Stimulated activated naive CD8-positive, alpha-beta T cell treated with anti-CD3 and anti-CD28 coated beads, Interleukin-15, Interleukin-2, amounts not matched to agents 100 U/mL and 50 U/mL, for 24 hours (primary cell): Measurements from ENCODE around the gene SLC26A2.

Experiments used
- ATAC-seq: fragments of 150-1000 bp; cut with Tn5 transposase; one replicate; pipeline ENCODE4 v1.10.0; 2021
- DNase-seq: peaks from one replicate; pipeline ENCODE4 v3.0.0; 2021

The SLC26A2 gene

DNA sequence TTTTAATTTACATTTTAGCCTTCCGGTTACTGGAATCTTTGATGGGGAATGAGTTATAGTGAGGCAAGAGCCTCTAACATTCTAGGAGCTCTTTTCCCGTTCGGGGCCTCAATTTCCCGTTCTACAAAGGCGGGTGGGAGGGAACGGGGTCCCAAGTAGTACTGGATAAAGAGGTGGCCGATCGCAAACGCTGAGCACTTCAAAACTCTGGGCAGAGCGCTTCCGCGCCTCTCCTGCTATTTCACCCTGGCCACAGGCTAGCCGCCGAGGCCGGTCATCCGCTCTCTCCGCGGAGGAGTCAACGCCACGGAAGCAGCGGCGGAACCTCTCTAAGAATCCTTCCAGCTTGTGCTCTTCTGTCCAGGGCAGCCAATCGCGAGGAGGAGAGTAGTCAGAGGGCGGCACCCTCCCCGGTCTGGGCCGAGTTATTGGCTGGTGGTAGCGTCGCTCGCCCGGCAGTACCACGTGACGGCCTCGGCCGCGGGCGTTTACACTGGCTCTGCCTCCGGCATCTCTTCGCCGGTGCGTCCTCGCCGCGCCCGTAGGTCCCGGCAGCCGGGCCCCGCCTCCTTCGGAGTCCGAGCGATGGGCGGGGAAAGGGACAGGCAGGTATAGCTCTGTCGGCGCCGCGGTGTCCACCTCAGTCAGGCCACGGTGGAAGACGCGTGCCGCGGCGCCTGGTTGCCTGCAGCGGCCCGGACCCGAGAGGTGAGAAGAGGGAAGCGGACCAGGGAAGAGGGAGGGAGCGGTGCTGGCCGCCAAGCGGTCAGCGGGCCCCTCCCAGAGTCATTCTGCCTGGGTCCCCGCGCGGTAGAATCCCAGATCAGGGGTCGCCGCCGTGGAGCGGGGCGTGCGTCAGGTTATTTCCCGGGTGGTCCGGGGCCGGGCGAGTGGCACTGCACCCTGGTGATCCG, at the start of gene SLC26A2:
SLC26A2 (plus strand) TSS at position 487 of the 914 bp plus-strand sequence. CDS start 16,895 bp downstream, outside the sequence.
- DNase-seq (peak; percentile 93), ATAC-seq (peak; percentile 99)

DNA sequence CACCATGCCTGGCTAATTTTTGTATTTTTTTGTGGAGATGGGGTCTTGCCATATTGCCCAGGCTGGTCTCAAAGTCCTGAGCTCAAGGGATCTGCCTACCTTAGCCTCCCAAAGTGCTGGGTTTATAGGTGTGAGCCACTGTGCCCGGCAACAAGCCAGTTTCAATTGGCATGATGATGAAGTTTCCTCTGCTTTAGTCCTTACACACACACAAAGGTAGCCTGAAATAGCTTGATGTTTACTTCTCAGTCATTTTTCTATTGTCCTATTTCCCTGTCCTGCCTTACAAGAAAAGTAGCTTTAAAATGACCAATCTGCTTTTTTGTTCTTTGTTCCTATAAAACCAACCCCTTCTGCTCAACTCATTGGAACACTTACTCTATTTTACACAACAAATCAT, 49.5 kb upstream of the SLC26A2 start:
- DNase-seq (no peak), ATAC-seq (no peak)

DNA sequence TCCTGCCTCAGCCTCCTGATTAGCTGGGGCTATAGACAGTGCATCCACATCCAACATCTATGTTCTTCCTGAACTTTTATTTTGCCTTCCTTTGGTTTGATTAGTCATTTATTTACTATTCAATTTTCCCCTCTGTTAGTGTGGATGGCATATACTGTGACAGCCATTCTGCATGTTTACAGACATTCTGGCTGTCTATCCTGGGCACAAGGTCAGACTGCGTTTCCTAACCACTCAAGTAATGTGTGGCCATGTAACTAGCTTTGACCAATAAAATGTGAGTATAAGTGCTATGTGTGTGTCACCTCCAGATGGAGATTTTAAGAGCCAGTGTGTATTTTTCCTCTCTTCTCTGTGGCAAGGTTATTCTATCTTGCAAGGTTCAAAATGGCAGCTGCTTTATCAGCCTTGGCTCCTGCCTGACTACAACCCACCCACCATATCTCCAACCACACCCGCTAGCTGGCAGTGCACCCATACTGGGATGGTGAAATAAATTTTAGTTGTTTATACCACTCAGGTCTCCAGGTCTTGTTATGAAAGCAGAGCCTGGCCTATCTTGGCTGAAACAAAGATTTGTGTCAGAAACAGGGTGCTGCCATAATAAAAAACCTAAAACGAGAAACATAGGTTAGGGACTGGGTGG, 48.2 kb upstream of the SLC26A2 start:
- ATAC-seq (no peak), DNase-seq (no peak)

DNA sequence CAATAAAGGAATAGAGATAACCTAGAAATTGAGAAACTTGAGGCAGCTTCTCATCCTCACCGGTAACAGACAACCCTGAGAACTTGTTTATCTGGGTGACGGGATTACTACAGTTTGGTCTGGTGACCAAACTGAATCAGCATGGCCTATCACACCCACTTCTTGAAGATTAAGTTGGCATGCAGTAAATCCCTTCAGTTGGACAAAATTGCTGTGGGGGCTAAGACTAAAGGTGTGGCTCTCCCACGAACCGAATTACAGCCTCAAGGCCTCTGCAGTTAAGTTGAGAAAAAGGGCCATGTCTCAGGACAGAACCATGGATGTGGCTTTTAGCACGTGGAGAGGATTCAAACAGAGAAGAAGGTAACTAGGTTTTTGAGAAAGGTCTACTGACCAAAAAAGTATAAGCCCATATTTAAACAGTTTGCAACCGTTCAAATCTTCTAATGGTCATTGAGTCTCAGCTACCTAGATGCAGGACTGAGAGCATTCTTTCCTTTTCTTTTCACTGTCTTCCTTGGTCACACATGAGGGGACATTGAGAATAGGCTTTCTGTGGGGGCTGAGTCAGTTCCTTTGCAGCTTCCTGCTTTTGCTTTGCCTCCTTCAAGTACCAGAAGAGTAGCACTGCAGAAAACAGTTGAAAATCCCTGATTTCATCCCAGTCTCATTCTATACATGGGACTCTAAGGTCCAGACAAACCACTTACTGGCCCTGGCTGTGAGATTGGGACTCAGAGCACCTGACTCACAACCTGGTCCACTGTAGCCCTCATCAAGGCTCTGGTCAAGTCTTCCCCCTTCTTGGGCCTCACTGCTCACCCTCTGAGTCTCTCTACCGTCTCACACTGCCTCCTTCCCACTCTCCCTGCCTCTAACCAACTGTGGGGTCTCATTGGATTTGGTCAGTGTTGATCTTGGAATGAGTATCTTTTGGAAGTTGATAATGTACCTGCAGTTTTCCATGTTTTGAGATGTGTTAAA, 46.8 kb upstream of the SLC26A2 start:
- DNase-seq (no peak), ATAC-seq (no peak)

DNA sequence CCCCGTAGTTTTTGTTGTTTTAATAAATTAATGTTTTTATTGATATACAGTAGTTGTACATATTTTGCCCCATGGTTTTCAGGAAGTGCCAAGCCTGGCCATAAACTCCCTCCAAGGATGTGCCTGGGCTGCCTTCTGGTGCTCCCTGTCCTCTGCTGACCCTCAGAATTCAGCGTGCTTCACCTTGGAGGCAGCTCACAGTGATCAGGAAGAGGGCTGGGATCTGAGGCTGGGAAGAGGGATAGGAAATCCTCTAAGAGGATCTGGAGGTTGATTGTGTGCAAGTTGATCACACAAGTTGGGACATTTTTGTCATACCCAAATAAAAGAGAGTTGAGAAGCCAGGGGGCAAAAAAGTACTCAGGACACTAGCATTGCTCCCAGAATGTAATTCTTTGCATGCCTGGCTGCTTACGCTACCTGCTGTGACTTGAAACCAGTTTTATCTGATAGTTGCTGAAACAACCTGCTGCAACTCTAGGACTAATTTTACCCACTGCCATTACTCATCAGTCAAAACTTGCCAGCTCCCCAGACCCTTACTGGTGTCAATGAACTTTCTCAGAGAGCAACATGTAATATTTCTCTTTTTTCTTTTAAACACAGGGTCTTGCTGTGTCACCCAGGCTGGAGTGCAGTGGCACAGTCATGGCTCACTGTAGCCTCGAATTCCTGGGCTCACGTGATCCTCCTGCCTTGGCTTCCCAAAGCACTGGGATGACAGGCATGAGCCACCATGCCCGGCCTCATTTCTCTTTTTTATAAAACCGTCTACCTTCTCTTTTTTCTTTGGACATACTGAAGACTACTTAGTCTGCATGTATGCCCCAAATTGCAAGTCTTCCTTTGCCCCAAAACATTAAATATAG, 44.9 kb upstream of the SLC26A2 start:
- no peak for DNase-seq
- no peak for ATAC-seq

DNA sequence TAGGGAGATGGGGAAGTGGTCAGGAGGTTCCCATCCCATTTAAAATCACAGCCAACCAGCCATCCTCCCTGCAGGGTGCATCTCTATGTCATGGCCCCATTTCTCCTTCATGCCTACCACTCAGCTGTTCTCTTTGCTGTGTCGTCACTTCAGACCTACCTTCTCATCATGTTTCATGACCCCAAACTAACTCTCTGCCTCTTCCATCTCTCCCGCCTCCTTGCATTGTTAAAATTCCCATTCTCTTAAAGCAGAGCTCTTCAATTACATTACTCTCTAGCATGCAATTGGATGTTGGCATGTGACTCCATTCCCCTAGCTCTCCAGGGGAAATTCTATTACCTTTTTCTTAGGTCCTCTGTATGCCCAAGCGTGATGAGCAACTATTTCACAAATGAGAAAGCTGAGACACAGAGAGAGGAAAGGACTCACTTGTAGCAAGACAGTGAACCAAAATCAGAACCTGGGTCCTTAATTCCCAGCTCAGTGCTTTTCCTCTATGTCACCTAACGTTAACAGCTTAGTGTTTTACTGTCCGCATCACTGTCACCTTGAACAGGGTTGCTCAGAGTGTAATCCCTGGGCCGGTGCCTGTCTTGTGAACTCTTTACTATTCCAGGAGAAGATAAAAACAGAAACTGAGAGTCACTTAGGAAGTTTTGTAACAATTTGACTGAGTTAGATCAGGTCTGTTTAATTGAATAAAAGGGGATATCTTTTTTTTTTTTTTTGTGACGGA, 44.1 kb upstream of the SLC26A2 start:
- ATAC-seq (no peak), DNase-seq (no peak)

DNA sequence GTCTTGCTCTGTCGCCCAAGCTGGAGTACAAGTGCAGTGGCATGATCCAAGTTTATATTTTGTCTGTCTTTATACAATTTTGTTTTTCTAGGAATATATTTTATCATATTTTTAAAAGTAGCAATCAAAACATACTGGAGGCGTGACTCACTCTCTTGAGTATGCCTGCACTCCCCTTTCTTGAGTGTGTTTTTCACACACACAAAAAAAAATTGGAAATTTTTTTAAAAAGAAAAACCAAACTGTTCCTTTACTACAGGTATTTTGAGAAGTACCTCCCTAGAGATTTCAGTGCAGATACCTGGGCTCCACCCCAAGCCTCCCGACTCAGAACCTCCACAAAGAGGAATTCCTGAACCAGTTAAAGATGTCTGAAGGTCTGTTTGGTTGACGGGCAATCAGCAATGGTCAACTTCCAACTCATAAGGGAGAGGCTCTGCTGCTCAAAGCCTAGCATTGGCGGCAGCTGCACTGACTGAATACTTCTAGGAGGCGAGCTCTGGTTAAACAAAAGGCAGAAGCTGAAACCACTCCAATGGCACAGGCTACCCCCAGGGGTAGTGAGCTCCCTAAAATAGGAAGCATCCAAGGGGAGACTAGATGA, 43.4 kb upstream of the SLC26A2 start:
- DNase-seq, result no peak
- ATAC-seq, result no peak

DNA sequence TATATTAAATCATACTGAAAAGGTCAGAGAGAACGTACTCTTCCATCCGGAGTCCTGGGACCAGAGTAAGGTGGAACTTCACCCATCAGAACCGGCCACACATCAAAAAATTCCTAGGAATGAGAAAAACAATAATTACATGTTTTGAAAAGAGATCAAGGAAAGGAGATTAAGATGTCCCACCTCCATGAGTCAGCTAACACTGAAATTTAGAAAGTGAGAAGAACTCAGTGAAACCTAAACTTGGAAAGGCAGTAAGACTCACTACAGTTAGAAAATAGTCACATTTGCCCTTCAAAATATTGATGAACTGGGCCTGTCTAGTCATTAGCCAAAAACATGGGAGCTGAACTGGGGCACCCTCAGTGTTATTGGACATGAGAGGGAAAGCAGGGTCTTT, 39.0 kb upstream of the SLC26A2 start:
- DNase-seq (no peak), ATAC-seq (no peak)

DNA sequence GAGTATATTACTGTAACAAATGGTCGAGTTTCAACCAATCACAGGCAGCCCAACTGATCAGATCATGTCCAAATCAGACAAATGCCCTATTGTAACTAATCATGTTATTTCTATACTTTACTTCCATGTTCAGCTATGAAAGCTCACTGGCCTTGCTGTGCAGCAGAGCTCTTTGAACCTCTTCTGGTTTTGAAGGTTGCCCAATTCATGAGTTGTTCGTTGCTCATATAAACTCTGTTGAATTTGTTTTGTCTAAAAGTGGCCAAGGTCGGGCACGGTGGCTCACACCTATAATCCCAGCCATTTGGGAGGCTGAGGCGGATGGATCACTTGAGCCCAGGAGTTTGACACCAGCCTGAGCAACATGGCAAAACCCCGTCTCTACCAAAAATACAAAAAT, 37.6 kb upstream of the SLC26A2 start:
- no peak for ATAC-seq
- DNase-seq, result no peak

DNA sequence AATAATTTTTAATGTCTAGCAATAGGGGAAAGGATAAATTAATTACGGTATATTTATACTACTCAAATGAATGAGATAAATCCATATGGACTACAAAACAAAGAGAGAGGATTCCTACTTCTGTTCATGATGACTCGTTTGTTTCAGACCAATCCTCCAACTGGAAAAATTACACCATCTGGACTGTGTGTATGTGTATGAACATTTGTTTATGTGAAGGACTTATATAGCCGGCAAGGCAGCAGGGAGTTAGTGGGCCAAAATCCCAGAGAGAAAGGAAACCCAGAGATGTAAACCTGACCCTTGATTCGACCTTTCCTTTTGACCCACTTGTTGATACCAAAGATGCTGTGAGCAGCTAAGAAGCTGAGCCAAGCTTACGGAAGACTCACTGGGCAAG, 36.1 kb upstream of the SLC26A2 start:
- DNase-seq (no peak), ATAC-seq (no peak)

DNA sequence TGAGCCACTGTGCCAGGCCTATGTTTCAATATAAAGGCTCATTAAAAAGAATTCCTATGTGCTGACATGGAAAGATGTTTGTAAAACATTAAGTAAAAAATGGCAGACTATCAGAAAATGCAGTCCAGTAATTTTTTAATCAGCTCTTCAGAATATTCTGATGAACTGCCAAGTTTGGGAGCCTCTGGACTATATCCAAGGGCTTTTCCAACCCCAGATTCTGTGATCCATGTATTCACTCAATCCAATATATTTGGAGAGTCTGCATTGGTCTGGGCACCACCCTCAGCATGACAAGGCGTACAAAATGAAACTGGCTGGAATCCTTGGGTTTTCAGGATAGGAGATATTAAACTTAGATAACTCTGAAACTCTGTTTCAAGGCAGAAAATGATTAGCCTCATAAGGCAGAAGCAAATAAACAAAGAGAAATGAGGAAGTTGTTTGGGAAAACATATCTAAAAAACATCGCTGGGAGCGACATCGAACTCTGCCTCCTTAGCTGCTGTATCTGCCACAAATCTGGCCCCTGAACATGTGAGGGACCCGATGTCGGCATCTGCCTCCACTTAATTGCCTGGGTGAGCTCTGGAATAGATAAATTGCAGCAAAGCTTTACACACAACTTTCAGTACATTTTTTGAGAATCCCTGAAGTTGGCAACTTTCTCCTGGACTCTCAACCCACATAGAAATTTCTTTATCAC, 30.4 kb upstream of the SLC26A2 start:
- ATAC-seq, result no peak
- DNase-seq, result no peak

DNA sequence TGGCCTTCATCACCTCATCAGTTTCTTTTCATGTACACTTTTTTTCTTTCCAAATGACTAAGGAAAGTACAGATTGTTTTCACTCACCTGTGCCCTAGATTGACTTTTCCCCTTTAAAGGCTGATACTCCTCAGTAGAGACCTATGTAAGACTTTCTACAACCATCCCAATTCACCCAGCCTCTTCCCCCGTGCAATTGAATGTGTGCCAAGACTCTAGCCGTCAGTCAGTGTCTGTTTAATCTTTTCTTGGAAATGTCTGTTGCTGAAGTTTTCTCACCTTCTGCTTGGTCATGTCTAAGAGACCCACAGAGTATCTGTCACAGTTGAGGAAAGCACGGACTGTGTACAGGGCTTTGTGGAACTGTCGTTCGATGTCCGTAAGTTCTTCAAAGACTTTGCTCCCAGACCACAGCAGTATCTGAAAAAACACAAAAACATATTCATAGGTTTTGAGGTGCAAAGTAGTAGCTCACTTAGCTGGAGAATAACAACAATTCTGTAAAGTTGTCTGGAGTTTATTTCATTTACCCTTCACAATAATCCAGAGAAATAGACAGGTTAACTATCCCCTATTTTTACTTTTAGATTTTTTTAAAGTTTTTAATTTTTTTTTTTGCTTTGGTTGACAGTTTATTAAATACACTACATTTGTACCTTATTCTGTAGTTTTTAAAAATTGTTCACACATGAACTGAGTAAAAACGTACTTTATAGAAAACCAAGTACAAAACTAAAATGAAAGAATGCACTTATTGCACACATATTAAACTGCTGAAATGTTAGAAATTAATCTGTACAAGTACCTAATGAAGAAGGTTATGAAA, 29.6 kb upstream of the SLC26A2 start:
- ATAC-seq, result no peak
- no peak for DNase-seq

DNA sequence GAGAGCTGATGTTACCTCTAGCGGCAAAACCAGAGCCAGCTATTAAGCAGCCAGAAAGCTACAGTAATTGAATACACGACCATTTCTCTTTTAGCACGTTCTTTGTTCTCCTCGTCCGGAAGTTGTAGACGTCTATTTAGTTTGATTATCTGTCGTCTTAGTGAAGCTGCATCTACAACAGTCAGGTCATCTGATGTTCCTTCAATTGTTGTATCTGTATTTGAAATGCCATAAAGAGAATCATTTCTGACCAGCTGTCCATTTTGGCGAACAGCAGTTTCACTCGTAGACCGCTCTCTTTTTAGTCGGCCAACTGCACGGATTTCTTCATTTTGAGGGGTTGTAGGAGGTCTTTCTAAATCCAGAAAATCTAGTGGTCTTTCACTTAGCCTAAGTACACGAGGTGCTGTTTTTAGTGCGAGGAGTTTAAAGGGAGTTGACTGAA, 28.5 kb upstream of the SLC26A2 start:
- DNase-seq, result no peak
- ATAC-seq, result no peak

DNA sequence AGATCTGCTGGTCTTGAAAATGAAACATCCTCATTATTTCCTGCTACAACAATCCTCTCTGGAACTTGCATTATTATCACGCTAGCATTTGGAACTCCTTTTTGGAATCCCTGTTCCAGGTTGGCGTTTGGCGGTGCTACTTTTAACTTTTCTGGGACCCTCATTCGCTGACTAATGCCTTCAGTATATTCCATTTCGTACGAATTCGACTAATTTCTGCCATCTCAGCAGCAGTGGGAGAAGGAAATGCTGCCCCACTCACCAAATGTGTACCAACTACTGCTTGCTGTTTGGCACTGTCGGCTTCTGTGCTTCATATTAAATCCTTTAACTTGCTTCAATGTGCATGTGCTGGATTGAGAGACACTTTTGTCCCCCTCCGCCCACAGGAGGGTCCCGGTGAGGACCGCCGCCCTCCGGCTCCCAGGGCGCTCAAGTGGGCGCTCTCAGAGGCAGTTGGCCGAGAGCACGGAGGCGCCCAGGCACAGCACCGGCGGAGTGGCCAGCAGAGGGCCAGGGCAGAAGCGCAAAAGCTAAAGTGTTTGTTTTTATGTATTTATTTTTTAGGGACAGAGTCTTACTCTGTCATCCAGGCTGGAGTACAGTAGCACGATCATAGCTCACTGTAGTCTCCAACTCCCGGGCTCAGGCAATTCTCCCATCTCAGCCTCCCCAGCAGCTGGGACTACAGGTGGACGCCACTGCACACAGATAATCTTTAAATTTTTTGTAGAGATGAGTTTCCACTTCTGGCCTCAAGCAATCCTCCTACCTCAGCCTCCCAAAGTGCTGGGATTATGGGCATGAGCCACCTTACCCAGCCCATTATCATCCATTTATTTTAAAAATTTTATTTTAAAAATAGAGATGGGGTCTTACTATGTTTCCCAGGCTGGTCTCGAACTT, 27.9 kb upstream of the SLC26A2 start:
- DNase-seq (no peak), ATAC-seq (no peak)

DNA sequence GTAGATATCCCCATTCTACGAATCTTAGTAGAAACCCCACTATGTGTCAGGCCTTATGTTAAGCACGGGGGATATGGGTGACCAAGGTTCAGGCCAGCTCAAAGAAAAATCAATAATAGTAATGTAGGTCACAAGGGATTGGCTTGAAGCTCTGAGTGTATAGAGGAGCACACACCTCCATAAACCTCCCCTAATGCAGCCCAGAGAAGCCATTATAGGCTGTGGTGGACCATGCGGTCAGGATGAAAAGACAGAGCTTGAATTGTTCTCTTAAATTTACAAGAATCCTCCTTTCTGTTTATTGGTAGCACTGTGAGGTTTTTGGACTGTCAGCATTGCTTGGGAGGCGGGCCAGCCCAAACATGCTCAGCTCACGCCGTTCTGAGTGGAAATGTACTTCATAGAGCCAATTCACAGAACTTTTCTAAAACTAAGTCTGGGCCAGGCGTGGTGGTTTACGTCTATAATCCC, 25.1 kb upstream of the SLC26A2 start:
- ATAC-seq (no peak), DNase-seq (no peak)

DNA sequence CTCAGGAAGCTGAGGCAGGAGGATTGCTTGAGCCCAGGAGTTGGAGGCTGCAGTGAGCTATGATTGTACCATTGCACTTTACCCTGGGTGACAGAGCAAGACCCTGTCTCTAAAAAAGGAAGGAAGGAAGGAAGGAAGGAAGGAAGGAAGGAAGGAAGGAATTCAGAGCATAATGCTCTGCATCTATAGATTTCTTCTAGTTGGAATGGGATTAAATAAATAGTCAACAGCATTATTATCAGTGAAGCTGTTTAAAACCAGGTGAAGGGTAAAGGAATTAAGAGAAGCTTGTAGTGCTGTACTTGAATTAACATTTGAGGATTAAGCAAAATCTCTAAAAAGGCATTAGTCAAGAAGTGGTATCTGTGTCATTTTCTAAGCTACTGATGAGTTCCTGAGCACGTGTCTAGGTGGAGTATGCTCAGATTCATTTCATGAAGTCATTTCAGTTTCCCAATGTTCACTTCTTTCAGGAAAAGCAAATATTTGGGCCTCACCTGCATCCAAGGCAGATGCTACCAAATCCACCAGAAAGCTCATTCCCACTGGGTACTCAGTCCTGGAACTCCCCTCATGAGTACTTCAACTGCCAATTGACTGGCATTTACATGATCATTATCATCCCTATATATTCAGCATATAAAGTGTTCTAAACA, 24.4 kb upstream of the SLC26A2 start:
- ATAC-seq, result no peak
- no peak for DNase-seq

DNA sequence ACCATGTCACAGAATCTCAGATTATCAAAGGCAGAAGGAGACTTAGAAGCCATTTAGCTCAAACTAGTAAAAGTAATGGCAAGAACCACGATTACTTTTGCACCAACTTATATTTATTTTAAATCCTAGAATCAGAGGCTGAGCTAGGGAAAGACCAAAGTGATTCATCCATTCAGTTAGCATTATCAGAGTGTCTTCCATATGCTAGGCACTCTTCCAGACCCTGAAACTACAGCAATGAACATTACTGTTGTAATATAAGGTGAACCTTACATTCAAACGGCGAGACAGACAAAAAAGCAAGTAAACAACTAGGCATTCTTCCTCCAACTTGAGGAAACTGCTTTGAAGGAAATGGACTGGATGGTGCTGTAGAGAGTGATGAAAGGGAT, 23.9 kb upstream of the SLC26A2 start:
- ATAC-seq (no peak), DNase-seq (no peak)
